ENCODE data around the gene MYL12B. TPM values are rescaled to one million over a fixed set of nuclear protein-coding genes. Genes with fewer than 3 reads are reported as not detected.
A peak's percentile ranks its signal among the peaks of the same experiment; 100 is the strongest.

The MYL12B gene
- total RNA-seq, 1 experiment from 2014 or later, result 420 TPM

DNA sequence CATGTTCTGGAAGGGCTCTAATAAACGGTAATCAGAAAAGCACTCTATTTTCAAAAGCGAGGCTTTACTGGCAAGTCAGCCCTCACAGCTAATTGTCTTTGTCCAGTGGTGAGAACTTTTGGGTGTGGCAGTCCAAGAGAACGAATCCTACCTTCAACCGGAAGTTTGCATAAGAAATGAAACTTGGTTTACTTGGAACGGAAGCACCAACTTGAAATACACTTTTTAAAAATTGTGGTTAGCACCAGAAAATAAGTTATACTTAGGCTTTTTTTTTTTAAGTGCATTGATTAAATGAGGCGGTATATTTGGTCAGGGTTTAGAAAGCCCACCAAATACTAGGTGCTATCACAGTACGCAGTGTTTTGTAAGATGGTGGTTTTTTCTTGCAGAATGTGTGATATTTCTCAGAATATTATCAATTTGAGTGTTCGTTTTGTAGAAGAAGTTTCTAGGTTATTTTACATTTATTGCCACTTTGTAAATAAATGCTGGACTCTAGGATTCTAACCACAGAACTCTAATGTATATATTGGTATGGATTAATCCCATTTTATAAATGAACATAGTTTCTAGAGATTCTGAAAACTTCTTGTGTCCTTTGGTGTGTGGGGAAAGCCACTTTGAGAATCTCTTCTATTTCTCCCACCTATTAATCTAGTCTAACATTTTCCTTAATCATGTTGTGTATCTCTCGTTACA, 13.1 kb upstream of the MYL12B start:
- Histone ChIP-seq H3K4me1 (ENCODE audit: control insufficient read depth, insufficient read depth, low read length) (peaks cover 41% of the 10 kb centered on the region), H3K27ac (ENCODE audit: low read length) (peak overlapping the region; percentile 100), H3K4me3 (ENCODE audit: low read depth in 2 of 2, low read length in 2 of 2) (peak overlapping the region; percentile 98 to 99), H3K36me3 (ENCODE audit: control insufficient read depth, insufficient read depth, low read length) (peaks cover 33% of the 10 kb centered on the region), H3K27me3 (ENCODE audit: control insufficient read depth, insufficient read depth, low read length) (no peaks in the 10 kb centered on the region), H3K9me3 (ENCODE audit: control insufficient read depth, insufficient read depth, low read depth, low read length) (no peaks in the 10 kb centered on the region)
- in situ Hi-C loops (cut with HindIII; ENCODE audit: low pct_unique_long_range_greater_than_20kb, low sequenced_read_pairs) (no loop called here), intact Hi-C loops (cut with micrococcal nuclease; ENCODE audit: unreplicated experiment) (loop anchor here (5.0 kb wide), 2 partner anchors 97 to 237 kb away; partner anchors contain the start of gene LPIN2)
- BruUV-seq (replicated peaks), result TSS peak; percentile 88
- CTCF ChIA-PET, result interaction anchor here (0.7 to 0.9 kb wide), 2 partner anchors 96 to 335 kb away, joined by 3 to 4 read pairs; no protein-coding TSS in a partner anchor
- TF ChIP-seq SIN3A (IDR thresholded peaks at IDR 0.05; ENCODE audit: borderline replicate concordance, insufficient read depth, low read depth, low read length), result 0 out of 2 replicates have a peak, but pooled peaks have one; percentile 66
- TF ChIP-seq POLR2AphosphoS5 (IDR thresholded peaks at IDR 0.05; ENCODE audit: low read depth, low read length), result peak; percentile 50; the same call in 1 of the 2 replicates
- TF ChIP-seq TCF7L2 (IDR thresholded peaks at IDR 0.05; ENCODE audit: low read depth, low read length), result no peak
- ATAC-seq, result no peak
- POLR2A ChIA-PET, result interaction anchor here (0.5 to 0.7 kb wide), 5 partner anchors 15 to 444 kb away, joined by 3 to 4 read pairs (median 4); no protein-coding TSS in a partner anchor
- DNase-seq (ENCODE audit: low read depth, low spot score), result no peak

DNA sequence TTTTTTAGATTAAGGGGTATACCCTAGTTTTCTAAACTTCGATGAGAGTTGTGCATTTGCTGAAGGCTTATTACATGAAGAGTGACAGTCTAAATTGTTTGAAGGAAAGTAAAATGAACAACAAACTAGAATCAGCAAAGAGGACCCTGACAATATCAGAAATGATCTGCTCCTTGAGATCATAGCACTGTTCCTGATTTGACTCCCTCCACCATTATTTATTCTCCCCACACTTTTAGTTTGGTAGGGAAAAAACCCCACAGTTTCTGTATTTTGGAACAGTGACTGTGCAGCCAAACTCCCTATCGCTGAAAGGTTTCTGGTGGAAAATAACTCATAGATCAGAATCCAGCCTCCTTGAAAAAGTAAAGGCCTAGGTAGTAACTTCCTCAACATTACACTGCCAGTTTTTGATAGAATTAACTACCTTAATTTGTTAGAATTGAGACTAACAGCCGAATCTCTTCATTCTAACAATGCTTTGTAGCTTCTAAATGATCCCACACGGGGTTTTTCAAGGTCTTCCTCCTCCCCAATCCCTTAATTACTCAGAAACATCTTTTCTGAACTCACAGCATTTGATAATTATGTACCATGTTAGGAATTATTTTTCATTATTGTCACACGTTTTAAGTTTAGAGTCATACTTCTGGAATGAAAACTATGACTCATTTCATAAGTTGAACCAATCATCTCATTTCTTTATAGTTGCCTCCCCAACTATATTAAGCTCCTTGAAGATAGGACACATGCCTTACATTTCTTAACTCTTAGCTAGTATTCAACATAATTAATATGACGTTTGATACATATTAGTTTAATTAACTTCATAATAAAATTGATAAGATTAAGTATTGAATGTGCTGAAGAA, 11.5 kb upstream of the MYL12B start:
- H3K9me3 ChIP-seq (ENCODE audit: control insufficient read depth, insufficient read depth, low read depth, low read length), result no peaks in the 10 kb centered on the region
- peak overlapping the region; percentile 98 to 99 for H3K4me3 ChIP-seq (ENCODE audit: low read depth in 2 of 2, low read length in 2 of 2)
- POLR2A ChIA-PET, result interaction anchor here (0.9 kb wide), 1 partner anchor 197 kb away, joined by 3 read pairs; no protein-coding TSS in a partner anchor
- no peaks in the 10 kb centered on the region for H3K27me3 ChIP-seq (ENCODE audit: control insufficient read depth, insufficient read depth, low read length)
- H3K27ac ChIP-seq (ENCODE audit: low read length), result peak overlapping the region; percentile 100
- TF ChIP-seq, protein P1, sequence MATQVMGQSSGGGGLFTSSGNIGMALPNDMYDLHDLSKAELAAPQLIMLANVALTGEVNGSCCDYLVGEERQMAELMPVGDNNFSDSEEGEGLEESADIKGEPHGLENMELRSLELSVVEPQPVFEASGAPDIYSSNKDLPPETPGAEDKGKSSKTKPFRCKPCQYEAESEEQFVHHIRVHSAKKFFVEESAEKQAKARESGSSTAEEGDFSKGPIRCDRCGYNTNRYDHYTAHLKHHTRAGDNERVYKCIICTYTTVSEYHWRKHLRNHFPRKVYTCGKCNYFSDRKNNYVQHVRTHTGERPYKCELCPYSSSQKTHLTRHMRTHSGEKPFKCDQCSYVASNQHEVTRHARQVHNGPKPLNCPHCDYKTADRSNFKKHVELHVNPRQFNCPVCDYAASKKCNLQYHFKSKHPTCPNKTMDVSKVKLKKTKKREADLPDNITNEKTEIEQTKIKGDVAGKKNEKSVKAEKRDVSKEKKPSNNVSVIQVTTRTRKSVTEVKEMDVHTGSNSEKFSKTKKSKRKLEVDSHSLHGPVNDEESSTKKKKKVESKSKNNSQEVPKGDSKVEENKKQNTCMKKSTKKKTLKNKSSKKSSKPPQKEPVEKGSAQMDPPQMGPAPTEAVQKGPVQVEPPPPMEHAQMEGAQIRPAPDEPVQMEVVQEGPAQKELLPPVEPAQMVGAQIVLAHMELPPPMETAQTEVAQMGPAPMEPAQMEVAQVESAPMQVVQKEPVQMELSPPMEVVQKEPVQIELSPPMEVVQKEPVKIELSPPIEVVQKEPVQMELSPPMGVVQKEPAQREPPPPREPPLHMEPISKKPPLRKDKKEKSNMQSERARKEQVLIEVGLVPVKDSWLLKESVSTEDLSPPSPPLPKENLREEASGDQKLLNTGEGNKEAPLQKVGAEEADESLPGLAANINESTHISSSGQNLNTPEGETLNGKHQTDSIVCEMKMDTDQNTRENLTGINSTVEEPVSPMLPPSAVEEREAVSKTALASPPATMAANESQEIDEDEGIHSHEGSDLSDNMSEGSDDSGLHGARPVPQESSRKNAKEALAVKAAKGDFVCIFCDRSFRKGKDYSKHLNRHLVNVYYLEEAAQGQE (IDR thresholded peaks at IDR 0.05; ENCODE audit: insufficient read depth in 1 of 2, low read depth in 2 of 2, low read length in 1 of 2), result no peak
- TF ChIP-seq POLR2AphosphoS5 (IDR thresholded peaks at IDR 0.05; ENCODE audit: low read depth, low read length), result peak; percentile 46; the same call in 1 of the 2 replicates
- intact Hi-C loops (cut with micrococcal nuclease; ENCODE audit: unreplicated experiment) (no loop called here), in situ Hi-C loops (cut with HindIII; ENCODE audit: low pct_unique_long_range_greater_than_20kb, low sequenced_read_pairs) (no loop called here)
- H3K36me3 ChIP-seq (ENCODE audit: control insufficient read depth, insufficient read depth, low read length), result peaks cover 49% of the 10 kb centered on the region
- no TSS peak for BruUV-seq (replicated peaks)
- peaks cover 50% of the 10 kb centered on the region for H3K4me1 ChIP-seq (ENCODE audit: control insufficient read depth, insufficient read depth, low read length)
- no peak for DNase-seq (ENCODE audit: low read depth, low spot score)
- CTCF ChIA-PET, result no interaction called here
- no peak for ATAC-seq

Measured in Panc1 (cell line).